KMS-11 (cell line): ENCODE results near the gene KRT38.

Experiments used
- H2AFZ ChIP-seq: fragments of 200-600 bp; sonication (generic); 2 replicates; pipeline ENCODE4 v1.6.1; 2016; ENCODE audit warnings: antibody characterized with exemption, mixed run types, low read depth
- H3K27ac ChIP-seq: fragments of 200-600 bp; sonication (generic); 2 replicates; pipeline ENCODE4 v1.6.1; 2016; ENCODE audit warnings: mild to moderate bottlenecking, mixed run types
- H3K27me3 ChIP-seq: fragments of 200-600 bp; sonication (generic); 2 replicates; pipeline ENCODE4 v1.6.1; 2017; ENCODE audit warnings: mild to moderate bottlenecking, low read depth, mixed run types, moderate library complexity; ENCODE audit not compliant: insufficient read depth
- H3K36me3 ChIP-seq: fragments of 200-600 bp; sonication (generic); 2 replicates; pipeline ENCODE4 v1.6.1; 2017; ENCODE audit warnings: mild to moderate bottlenecking, mixed run types; ENCODE audit not compliant: insufficient read depth
- H3K4me1 ChIP-seq: fragments of 200-600 bp; sonication (generic); 2 replicates; pipeline ENCODE4 v1.6.1; 2016; ENCODE audit warnings: mild to moderate bottlenecking, low read depth, mixed run types; ENCODE audit not compliant: poor library complexity, severe bottlenecking
- H3K4me2 ChIP-seq: fragments of 200-600 bp; sonication (generic); 2 replicates; pipeline ENCODE4 v1.7.0; 2016; ENCODE audit warnings: mild to moderate bottlenecking, mixed run types
- H3K4me3 ChIP-seq: fragments of 200-600 bp; sonication (generic); IDR thresholded peaks from 2 replicates; pipeline ENCODE4 v1.6.1; 2017; ENCODE audit warnings: low read depth, low read length, mixed read lengths; ENCODE audit not compliant: insufficient read depth
- H3K79me2 ChIP-seq: fragments of 200-600 bp; sonication (generic); 2 replicates; pipeline ENCODE4 v1.6.1; 2016; ENCODE audit warnings: low read depth, mixed run types; ENCODE audit not compliant: insufficient read depth
- H3K9ac ChIP-seq: fragments of 200-600 bp; sonication (generic); 2 replicates; pipeline ENCODE4 v1.6.1; 2016; ENCODE audit warnings: mild to moderate bottlenecking, mixed run types
- H4K20me1 ChIP-seq: fragments of 200-600 bp; sonication (generic); 2 replicates; pipeline ENCODE4 v1.6.1; 2016; ENCODE audit warnings: mild to moderate bottlenecking, mixed run types; ENCODE audit not compliant: insufficient read depth
- CTCF ChIP-seq: fragments of 200-600 bp; sonication (generic); conservative IDR thresholded peaks from 2 replicates; pipeline ENCODE4 v1.6.1; 2017; ENCODE audit warnings: low read depth, mild to moderate bottlenecking, antibody characterized with exemption, low read length, moderate library complexity, mixed read lengths

The KRT38 gene

GRCh38 chr17:41475421-41475820, 34.6 kb upstream of the KRT38 start:
- no peaks in the 10 kb centered on the region for H3K79me2 ChIP-seq
- no peak overlapping the region for H3K9ac ChIP-seq
- H3K4me1 ChIP-seq, result no peaks in the 10 kb centered on the region
- no peaks in the 10 kb centered on the region for H3K36me3 ChIP-seq
- H3K4me2 ChIP-seq, result no peak overlapping the region
- H4K20me1 ChIP-seq, result no peaks in the 10 kb centered on the region
- H3K27me3 ChIP-seq, result no peaks in the 10 kb centered on the region
- no peak overlapping the region for H3K4me3 ChIP-seq
- no peak overlapping the region for H3K27ac ChIP-seq
- no peak for TF ChIP-seq CTCF
- no peak overlapping the region for H2AFZ ChIP-seq

GRCh38 chr17:41474863-41475262, 34.1 kb upstream of the KRT38 start:
- H3K4me2 ChIP-seq, result no peak overlapping the region
- H3K27ac ChIP-seq, result no peak overlapping the region
- H3K79me2 ChIP-seq, result no peaks in the 10 kb centered on the region
- H3K27me3 ChIP-seq, result no peaks in the 10 kb centered on the region
- H4K20me1 ChIP-seq, result no peaks in the 10 kb centered on the region
- no peak for TF ChIP-seq CTCF
- H3K36me3 ChIP-seq, result no peaks in the 10 kb centered on the region
- H3K9ac ChIP-seq, result no peak overlapping the region
- H2AFZ ChIP-seq, result no peak overlapping the region
- H3K4me3 ChIP-seq, result no peak overlapping the region
- no peaks in the 10 kb centered on the region for H3K4me1 ChIP-seq

GRCh38 chr17:41468346-41468745, 27.6 kb upstream of the KRT38 start:
- Histone ChIP-seq H4K20me1 (no peaks in the 10 kb centered on the region), H3K4me1 (no peaks in the 10 kb centered on the region), H3K27me3 (no peaks in the 10 kb centered on the region), H2AFZ (no peak overlapping the region), H3K36me3 (no peaks in the 10 kb centered on the region), H3K79me2 (no peaks in the 10 kb centered on the region), H3K4me2 (no peak overlapping the region), H3K27ac (no peak overlapping the region), H3K9ac (no peak overlapping the region), H3K4me3 (no peak overlapping the region)
- no peak for TF ChIP-seq CTCF

- H3K79me2 ChIP-seq, result no peaks in the 10 kb centered on the region
- no peak overlapping the region for H3K4me2 ChIP-seq
- H3K27me3 ChIP-seq, result no peaks in the 10 kb centered on the region
- no peaks in the 10 kb centered on the region for H3K4me1 ChIP-seq
- no peaks in the 10 kb centered on the region for H3K36me3 ChIP-seq
- no peak overlapping the region for H3K4me3 ChIP-seq
- H4K20me1 ChIP-seq, result no peaks in the 10 kb centered on the region
- H3K27ac ChIP-seq, result no peak overlapping the region
- TF ChIP-seq CTCF, result no peak
- no peak overlapping the region for H3K9ac ChIP-seq
- no peak overlapping the region for H2AFZ ChIP-seq
Observed at GRCh38 chr17:41467561-41467960, 26.8 kb upstream of the KRT38 start.

- H3K36me3 ChIP-seq, result no peaks in the 10 kb centered on the region
- no peak within 1 kb of the TSS for H3K9ac ChIP-seq
- H3K4me3 ChIP-seq, result no peak within 1 kb of the TSS
- no peaks in the 10 kb centered on the region for H4K20me1 ChIP-seq
- no peaks in the 10 kb centered on the region for H3K79me2 ChIP-seq
- H3K4me2 ChIP-seq, result no peak within 1 kb of the TSS
- no peak for TF ChIP-seq CTCF
- H3K27ac ChIP-seq, result no peak within 1 kb of the TSS
- no peaks in the 10 kb centered on the region for H3K4me1 ChIP-seq
- H3K27me3 ChIP-seq, result no peaks in the 10 kb centered on the region
- H2AFZ ChIP-seq, result no peak within 1 kb of the TSS
Observed at GRCh38 chr17:41466988-41467387, 26.2 kb upstream of the KRT38 start, which contains the start of gene KRT32. TSS of gene KRT32 (minus strand) at chr17:41467386. CDS start at chr17:41467325, 61 bp downstream.
